Mucosa of rectum (tissue), 2 donors: Measurements from ENCODE around the gene OR2T35.
"Not testable (repeated sequence)": the region's sequence is repeated elsewhere in the genome, so short reads cannot be mapped to it uniquely, and the experiment has no call there.

Experiments
- H3K27ac ChIP-seq, 2 donors: one replicate each; pipeline ENCODE4 v1.7.0; 2013; ENCODE audit warnings: inconsistent platforms in 2 of 2, low read depth in 2 of 2, low read length in 2 of 2
- H3K27me3 ChIP-seq, 2 donors: one replicate each; pipeline ENCODE4 v1.7.0; 2013; ENCODE audit warnings: low read length in 2 of 2; ENCODE audit not compliant: control insufficient read depth in 2 of 2, insufficient read depth in 2 of 2
- H3K36me3 ChIP-seq, 2 donors: one replicate each; pipeline ENCODE4 v1.7.0; 2013; ENCODE audit warnings: low read length in 2 of 2; ENCODE audit not compliant: control insufficient read depth in 2 of 2, insufficient read depth in 2 of 2
- H3K4me1 ChIP-seq, 2 donors: one replicate each; pipeline ENCODE4 v1.7.0; 2013; ENCODE audit warnings: low read length in 2 of 2, mild to moderate bottlenecking in 1 of 2; ENCODE audit not compliant: control insufficient read depth in 2 of 2, insufficient read depth in 2 of 2
- H3K4me3 ChIP-seq, 2 donors: one replicate each; pipeline ENCODE4 v1.7.0; 2013; ENCODE audit warnings: low read length in 2 of 2
- H3K9ac ChIP-seq, 2 donors: one replicate each; pipeline ENCODE4 v1.7.0; 2013; ENCODE audit warnings: low read length in 2 of 2, low read depth in 1 of 2, mild to moderate bottlenecking in 1 of 2
- H3K9me3 ChIP-seq, 2 donors: one replicate each; pipeline ENCODE4 v1.7.0; 2013; ENCODE audit warnings: low read length in 2 of 2; ENCODE audit not compliant: control insufficient read depth in 2 of 2
- donor health status: healthy.
- donor health status: Normal muscosa, but diverticular disease.

The OR2T35 gene

DNA sequence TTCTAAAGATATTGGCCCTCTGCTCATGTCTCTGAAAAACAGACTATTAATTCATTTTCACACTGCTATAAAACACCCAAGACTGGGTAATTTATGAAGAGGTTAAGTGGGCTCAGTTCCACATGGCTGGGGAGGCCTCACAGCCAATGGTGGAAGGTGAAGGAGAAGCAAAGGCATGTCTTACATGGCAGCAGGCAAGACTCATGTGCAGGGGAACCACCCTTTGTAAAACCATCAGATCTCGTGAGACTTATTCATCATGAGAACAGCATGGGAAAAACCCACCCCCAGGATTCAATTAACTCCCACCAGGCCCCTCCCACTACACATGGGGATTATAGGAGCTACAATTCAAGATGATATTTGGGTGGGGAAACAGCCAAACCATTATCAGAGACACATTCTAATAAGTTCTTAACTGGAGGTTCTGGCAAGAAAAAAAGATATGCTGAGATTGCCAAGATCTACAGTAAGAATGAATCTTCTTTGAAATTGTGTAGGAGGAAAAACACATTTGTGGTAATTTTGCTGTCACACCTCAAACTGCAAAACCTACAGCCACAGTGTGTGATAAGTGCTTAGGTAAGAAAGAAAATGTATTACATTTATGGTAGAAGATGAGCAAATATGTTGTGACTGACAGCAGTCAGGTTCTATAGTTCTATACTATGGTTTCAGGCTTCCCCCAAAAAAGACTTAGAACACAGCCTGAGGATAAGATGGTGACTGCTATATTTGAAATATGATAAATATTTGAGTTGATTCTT is 3.9 kb upstream of the OR2T35 start:
- H3K9me3 ChIP-seq, H3K4me1 ChIP-seq, H3K27ac ChIP-seq, H3K27me3 ChIP-seq, H3K36me3 ChIP-seq, H3K9ac ChIP-seq, H3K4me3 ChIP-seq: not testable (repeated sequence)

DNA sequence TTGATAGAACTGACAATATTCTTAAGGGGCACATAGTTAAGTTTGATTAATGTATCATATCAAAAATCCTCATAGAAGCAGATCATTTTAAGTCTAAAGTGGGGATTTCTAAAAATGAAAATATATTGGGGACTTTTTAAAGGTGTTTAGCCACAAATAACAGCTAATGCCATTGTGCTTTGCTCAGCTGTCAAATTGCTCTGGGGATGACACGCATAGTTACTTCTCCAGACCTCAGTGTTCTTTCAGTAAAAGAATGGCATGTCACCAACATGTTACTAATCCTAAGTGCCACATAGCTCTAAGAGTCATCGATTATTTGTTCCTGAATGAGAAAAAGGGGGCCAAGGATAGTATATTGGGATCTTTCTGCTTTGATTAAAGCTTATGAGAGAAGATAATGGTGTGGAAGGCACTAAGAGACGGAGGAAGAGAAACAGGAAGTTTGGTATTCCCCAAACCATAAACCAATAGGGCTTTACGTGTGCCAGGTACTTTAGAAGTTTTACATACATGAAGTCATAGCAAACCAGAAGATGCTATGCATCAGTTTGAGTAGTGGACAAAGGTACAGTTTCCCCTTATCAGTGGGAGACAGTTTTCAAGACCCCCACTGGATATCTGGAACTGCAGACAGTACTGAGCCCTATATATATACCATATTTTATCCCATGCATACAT is 2.0 kb downstream of the OR2T35 start:
- not testable (repeated sequence) for H3K4me3 ChIP-seq, H3K36me3 ChIP-seq, H3K4me1 ChIP-seq, H3K9me3 ChIP-seq, H3K9ac ChIP-seq, H3K27ac ChIP-seq, H3K27me3 ChIP-seq

DNA sequence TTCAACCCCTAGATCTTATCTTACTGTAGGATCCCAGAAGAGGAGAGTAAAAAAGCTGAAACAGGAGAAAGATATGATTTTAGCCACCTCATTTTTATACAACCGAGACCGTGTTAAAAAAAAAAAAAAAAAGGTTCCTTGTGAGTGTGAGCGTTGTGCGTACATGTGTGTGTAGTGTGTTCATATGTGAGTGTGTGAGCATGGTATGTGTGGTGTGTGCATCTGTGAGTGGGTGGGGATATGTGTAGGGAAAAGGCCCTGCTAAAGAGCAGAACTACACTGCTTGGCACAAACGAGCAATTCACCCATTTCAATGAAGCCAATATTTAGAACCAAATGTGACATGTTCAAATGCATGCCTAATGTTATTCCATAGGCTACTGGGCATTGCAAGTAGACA is 3.5 kb downstream of the OR2T35 start:
- not testable (repeated sequence) for H3K27ac ChIP-seq, H3K9ac ChIP-seq, H3K9me3 ChIP-seq, H3K36me3 ChIP-seq, H3K4me1 ChIP-seq, H3K4me3 ChIP-seq, H3K27me3 ChIP-seq

DNA sequence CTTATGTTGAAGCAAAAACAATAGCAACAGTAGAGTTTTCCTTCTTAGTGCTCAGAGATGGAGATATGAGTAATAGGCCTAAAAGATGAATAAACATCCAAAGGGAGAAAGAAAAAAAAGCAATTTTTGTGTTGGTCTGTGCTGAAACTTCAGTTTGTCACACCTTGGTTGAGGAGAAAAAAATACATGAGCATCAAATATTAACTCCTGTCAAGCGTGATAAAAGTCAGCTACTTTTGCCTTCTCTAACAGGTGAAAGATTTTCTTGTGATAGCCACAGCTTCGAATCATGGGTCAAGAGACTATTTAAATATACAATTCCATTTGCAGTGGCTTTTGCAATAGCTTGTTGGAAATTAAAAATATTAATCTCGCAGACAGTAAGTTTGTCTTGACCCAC is 4.2 kb downstream of the OR2T35 start:
- not testable (repeated sequence) for H3K36me3 ChIP-seq, H3K9me3 ChIP-seq, H3K9ac ChIP-seq, H3K27me3 ChIP-seq, H3K4me3 ChIP-seq, H3K27ac ChIP-seq, H3K4me1 ChIP-seq

DNA sequence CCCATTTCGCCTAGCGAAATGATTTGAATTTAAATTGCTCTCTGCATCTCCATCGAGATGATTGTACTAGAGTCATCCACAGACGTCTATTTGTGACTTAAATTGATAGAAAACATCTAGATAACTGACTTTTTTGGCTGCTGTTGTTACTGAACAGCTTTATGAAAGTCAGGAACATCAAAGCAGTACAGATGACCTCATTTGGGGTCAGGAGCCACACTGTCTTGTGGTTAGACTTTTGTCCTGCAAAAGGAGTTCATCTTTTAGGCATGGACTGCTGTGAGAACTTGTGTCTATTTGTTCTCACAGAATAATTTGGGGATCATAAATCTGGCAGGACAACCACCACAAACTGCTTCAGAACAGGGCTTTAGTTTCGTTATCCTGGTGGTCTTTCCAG is 5.4 kb downstream of the OR2T35 start:
- not testable (repeated sequence) for H3K27ac ChIP-seq, H3K27me3 ChIP-seq, H3K9me3 ChIP-seq, H3K4me3 ChIP-seq, H3K9ac ChIP-seq, H3K4me1 ChIP-seq, H3K36me3 ChIP-seq

DNA sequence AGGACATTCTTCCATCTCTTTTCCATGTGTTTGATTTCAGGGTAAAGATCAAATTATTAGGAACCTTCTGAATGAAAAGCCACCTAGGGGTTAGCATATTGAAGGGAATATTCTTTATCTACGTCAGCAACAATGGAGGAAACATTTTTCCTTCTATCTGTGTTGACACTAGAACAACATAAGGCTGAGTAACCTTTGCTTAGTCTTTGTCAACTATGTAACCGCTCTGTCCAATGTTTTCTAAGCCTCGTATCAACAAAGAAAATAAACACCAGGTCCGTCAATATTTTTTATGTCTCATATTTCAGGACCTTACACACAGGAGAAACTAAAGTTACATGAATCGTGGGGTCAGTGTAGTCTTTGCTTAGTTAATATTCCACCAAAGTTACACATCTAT is 8.5 kb downstream of the OR2T35 start:
- not testable (repeated sequence) for H3K4me1 ChIP-seq, H3K36me3 ChIP-seq, H3K27me3 ChIP-seq, H3K4me3 ChIP-seq, H3K9me3 ChIP-seq, H3K27ac ChIP-seq, H3K9ac ChIP-seq

DNA sequence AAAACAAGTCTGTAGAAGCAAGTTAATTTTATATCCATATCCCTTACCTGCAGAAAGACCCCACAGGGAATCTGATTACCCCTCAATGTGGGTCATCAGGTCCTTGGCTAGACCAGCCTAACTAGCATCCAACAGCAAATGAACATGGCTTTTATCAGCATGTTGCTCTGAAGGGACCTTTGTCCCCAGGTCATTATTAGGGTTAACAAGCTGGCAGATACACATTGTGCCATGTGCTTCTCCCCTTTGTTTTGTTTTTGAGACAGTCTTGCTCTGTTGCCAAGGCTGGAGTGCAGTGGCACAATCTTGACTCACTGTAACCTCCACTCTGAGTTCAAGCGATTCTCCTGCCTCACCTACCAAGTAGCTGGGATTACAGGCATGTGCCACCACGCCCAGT is 10.1 kb downstream of the OR2T35 start, which contains the start of gene OR2T11:
TSS of gene OR2T11 (minus strand) at position 101 of the 400 bp plus-strand sequence. CDS start 7,963 bp downstream, outside the sequence.
- H3K4me1 ChIP-seq, H3K36me3 ChIP-seq, H3K9me3 ChIP-seq, H3K4me3 ChIP-seq, H3K27ac ChIP-seq, H3K27me3 ChIP-seq, H3K9ac ChIP-seq: not testable (repeated sequence)

DNA sequence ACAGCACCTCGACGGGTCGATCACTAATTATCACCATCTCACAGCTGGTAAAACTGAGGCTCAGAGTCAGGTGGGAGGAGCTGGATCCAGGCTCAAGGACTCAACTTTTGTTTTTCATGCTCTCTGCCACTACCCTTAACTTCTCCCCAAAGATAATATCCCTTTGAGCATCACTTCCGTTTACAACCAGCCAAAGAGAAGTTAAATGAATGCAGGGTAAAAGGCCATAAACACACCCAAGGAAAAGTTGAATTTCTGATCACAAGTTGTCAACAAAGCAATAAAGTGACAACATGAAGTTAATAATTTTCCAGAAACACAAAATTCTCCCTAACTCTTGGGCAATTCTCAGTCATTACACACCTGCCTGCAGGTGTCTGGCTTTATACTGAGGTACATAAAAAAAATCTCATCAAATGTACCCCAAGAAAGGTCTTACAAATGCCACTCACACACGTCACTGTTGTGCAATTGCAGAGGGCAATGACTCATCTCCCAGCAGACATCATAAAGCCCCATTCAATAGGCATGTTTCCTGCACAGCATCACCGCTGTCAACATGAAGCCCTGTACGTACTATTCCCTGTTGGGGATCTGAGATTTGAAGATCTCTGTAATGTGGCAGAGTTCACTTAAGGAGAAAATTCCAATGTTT is 13.6 kb downstream of the OR2T35 start:
- H3K4me1 ChIP-seq: peaks cover 0 to 3% of the 10 kb centered on the region in 2 donors
- H3K4me3 ChIP-seq: no peak overlapping the region
- no peaks in the 10 kb centered on the region for H3K36me3 ChIP-seq
- H3K9ac ChIP-seq: no peak overlapping the region
- H3K9me3 ChIP-seq: no peaks in the 10 kb centered on the region
- no peaks in the 10 kb centered on the region for H3K27me3 ChIP-seq
- H3K27ac ChIP-seq: no peak overlapping the region

DNA sequence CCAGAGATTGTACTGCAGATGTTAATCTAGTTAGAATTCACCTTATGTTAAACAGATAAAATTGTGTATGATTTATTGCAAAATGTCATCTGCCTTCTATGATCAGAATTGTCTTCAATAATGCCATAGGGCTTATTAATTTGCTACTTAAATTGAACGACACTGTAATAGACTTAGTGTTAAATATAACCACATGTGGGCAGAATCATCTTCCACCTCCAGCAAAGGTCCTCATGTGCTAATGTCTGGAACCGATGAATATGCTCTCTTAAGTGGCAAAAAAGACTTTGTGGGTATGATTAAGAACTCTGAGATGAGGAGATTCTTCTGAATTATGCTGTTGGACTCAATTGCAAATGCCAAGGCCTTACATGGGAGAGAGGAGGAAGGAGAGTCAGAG is 14.5 kb downstream of the OR2T35 start:
- Histone ChIP-seq H3K36me3 (no peaks in the 10 kb centered on the region), H3K27me3 (no peaks in the 10 kb centered on the region), H3K4me3 (no peak overlapping the region), H3K9me3 (no peaks in the 10 kb centered on the region), H3K4me1 (peaks cover 0 to 3% of the 10 kb centered on the region in 2 donors), H3K27ac (no peak overlapping the region), H3K9ac (no peak overlapping the region)

DNA sequence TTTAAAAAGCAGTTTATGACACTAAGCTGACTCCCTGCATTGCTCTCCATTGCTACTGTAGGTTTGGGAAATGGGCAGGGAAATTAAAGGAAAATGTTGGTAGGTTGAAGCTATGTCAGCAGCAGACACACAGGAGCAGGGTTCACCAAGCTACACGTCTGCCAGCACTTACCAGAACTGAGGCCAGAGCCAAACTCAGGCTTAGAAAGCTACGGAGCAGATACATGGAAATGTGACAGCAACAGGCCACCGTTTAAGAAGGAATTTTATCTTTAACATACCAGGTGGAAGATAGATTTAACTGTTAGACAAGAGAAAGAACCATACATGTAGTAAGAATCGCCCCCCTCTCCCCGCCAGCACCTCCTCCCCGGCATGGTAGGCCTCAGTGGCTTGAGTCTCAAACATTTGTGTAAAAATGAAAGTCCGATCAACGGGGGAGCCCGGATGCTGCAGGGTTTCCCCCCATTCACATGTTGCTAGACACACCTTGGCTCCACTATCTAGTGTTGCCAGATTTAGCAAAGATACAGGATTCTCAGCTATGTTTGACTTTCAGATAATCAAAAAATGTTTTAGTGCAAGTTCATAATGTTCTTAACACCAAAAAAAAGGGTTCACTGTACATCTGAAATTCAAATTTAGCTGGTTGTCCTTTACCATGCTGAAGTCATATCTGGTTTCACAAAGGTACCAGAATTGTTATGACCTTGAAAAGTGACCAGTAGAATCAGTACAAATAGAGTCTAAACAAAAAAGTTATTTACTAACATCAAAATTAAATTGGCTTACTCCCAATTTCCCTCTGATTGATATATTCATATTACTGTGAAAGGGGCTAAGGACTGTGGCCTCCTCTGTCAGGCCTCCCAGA is 16.9 kb downstream of the OR2T35 start:
- no peak overlapping the region for H3K9ac ChIP-seq
- no peaks in the 10 kb centered on the region for H3K27me3 ChIP-seq
- no peak overlapping the region for H3K27ac ChIP-seq
- no peaks in the 10 kb centered on the region for H3K9me3 ChIP-seq
- H3K36me3 ChIP-seq: no peaks in the 10 kb centered on the region
- H3K4me1 ChIP-seq: peaks cover 0 to 3% of the 10 kb centered on the region in 2 donors
- H3K4me3 ChIP-seq: no peak overlapping the region
